DOHH2 (cell line): Measurements from ENCODE around the gene GDAP1L1.

Experiments used
- EZH2phosphoT487 ChIP-seq: fragments of 200-600 bp; sonication (generic); IDR thresholded peaks from 2 replicates; pipeline ENCODE4 v1.6.1; 2017; ENCODE audit warnings: borderline replicate concordance, mild to moderate bottlenecking, antibody characterized with exemption, low read length, moderate library complexity, mixed read lengths
- TF ChIP-seq, protein P1 (sequence below): fragments of 200-600 bp; sonication (generic); IDR thresholded peaks from one replicate; pipeline ENCODE4 v1.5.1; 2014; ENCODE audit warnings: antibody characterized with exemption, mild to moderate bottlenecking, low read depth, low read length; ENCODE audit not compliant: poor library complexity, severe bottlenecking

DNA sequence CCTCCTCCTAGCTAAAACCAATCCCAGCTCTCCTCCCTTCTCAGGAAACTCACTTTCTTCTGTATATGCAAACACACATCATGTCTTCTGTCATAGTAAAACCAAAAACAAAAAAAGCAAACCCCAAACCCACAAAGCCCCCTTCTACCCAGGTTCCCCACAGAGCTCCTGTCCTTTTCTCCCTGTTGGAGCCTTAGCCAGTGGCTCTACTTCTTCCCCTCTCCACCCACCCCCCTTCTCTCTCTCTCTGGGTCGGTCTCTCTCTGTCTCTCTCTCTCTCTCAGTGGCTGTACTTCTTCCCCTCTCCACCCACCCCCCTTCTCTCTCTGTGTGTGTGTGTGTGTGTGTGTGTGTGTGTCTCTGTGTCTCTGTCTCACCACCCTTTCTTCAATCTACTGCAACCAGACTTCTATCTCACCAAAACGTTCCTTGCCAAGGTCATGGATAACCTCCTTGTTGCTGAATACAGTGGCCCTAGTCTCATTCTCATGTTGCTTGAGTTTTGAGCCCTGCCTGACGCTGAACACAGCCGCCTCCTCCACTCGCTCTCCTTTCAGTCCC lies 27.9 kb upstream of the GDAP1L1 start:
- TF ChIP-seq, protein P1, sequence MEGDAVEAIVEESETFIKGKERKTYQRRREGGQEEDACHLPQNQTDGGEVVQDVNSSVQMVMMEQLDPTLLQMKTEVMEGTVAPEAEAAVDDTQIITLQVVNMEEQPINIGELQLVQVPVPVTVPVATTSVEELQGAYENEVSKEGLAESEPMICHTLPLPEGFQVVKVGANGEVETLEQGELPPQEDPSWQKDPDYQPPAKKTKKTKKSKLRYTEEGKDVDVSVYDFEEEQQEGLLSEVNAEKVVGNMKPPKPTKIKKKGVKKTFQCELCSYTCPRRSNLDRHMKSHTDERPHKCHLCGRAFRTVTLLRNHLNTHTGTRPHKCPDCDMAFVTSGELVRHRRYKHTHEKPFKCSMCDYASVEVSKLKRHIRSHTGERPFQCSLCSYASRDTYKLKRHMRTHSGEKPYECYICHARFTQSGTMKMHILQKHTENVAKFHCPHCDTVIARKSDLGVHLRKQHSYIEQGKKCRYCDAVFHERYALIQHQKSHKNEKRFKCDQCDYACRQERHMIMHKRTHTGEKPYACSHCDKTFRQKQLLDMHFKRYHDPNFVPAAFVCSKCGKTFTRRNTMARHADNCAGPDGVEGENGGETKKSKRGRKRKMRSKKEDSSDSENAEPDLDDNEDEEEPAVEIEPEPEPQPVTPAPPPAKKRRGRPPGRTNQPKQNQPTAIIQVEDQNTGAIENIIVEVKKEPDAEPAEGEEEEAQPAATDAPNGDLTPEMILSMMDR, result no peak
- TF ChIP-seq EZH2phosphoT487, result no peak
